Measurements from ENCODE around the gene SPRR2D.

Gene SPRR2D

DNA sequence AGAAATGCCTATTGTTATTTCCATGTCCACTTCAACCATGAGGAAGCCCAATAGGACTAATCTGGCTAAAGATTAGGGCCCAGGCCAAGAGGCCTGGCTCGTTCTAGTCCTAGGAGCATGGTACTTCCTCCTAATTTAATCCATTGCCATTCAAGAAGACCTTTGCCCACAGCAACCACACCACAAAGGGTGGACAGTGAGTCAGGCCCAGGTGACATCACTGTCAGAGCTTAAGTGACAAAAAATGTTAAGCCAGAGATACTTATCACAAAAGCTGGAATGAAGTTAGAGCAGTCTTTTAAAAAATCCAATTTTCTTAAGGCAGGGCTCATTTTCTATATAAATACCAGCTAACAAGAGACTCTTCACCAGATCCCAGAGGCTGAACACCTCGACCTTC, 39.5 kb downstream of the SPRR2D start, which contains the start of gene SPRR3:
Gene SPRR3 (plus strand): TSS at position 368 of the 400 bp plus-strand sequence. CDS start 1,272 bp downstream, outside the sequence.
- DNase-seq: no peak

- DNase-seq: no peak
These were observed 40.6 kb downstream of the SPRR2D start for GRCh38 chr1:153000294-153000693.

DNA sequence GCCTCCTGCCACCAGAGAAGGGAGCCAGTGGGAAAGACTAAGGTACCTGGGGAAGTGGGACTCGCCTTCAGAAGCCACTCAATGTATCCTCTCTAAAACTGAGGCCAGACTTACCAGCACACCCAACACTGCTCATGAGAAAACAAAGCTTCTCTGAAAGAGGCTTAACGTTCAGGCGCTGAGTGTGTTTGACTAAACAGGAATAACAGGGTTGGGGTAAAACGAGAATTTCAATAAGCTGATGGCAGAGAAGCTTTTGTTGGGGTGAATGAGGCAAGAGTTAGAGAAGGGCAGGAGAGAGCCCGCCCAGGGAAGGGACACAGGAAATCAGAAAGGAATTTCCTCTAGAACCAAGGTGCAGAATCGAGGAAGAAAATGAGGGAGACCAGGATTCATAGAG, 41.1 kb downstream of the SPRR2D start:
- no peak for DNase-seq

DNA sequence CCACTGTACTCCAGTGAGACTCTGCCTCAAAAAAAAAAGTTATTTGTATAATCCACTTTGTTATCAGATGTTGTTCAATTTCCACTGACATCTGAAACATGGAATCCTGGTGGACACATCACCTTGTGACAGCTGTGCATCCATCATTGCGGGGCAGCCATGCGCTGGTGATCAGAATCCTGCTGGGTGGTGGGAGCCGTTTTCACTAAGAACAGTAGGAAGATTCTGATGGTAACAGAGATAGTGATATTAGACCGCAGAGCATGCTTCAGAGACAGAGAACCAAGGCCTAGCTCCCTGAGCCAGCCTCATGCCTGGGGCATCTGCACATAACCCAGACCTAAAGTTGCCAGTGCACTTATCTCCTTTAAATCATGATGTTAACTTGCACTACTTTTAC, 42.4 kb downstream of the SPRR2D start:
- no peak for DNase-seq

DNA sequence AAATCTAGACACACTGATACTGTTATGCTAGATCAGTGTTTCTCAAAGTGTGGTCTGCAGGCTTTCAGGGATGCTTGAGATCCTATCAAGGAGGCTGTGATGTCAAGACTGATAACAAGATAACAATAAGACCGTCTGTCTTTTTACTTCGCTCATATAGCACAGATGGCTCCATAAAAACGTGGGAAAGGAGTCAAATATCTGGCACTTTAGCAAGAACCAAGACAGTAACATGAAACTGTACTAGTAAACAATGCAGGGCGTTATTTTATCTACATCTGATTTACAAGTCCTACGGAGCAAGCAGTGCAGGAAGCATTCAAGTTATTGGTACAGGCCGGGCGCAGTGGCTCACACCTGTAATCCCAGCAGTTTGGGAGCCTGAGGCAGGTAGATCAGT, 43.0 kb downstream of the SPRR2D start:
- DNase-seq: no peak

- no peak for DNase-seq
These were observed 44.1 kb downstream of the SPRR2D start for GRCh38 chr1:152996633-152997400.

- DNase-seq: no peak
These were observed 45.1 kb downstream of the SPRR2D start for GRCh38 chr1:152995842-152996241.

DNA sequence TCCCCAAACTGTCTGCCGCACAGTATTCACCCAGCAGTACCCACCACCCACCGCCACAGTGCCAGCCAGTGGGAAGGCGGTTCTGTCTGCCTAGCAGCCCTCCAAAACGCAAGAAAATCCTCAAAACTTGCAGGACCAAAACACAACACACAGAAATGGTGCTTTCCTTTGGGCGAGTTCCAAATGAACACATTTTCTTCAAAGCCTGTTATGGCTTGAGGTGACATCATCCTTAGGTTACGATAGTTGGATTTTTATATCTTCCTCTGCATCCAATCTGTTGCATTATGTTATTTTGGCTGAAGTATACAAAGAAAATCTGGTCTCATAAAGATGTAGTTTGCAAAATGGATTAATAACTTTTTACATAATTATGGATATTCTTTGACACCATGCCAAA, 47.7 kb downstream of the SPRR2D start:
- DNase-seq: no peak

Data from NCI-H524 (cell line).